GM18858 (cell line): ENCODE data around the gene P2RY14.

Experiments
- ATAC-seq: cut with Tn5 transposase; IDR thresholded peaks from one replicate; pipeline ENCODE4 v1.9.1; 2021; ENCODE audit not compliant: unreplicated experiment

P2RY14 gene

GRCh38 chr3:151278230-151278629 is at the start of gene P2RY14:
P2RY14 (minus strand) TSS chr3:151278542; CDS start chr3:151214316, 64,226 bp downstream.
- ATAC-seq: no peak

GRCh38 chr3:151327571-151328198 is 49.3 kb upstream of the P2RY14 start:
- no peak for ATAC-seq

GRCh38 chr3:151322511-151322910 is 44.2 kb upstream of the P2RY14 start:
- no peak for ATAC-seq

- ATAC-seq: no peak
Observed at GRCh38 chr3:151321526-151321925, 43.2 kb upstream of the P2RY14 start.

- no peak for ATAC-seq
Observed at GRCh38 chr3:151320131-151320530, 41.8 kb upstream of the P2RY14 start.

- no peak for ATAC-seq
Observed at GRCh38 chr3:151319628-151320027, 41.3 kb upstream of the P2RY14 start.

- no peak for ATAC-seq
Observed at GRCh38 chr3:151318991-151319390, 40.6 kb upstream of the P2RY14 start.

- no peak for ATAC-seq
Observed at GRCh38 chr3:151318313-151318712, 40.0 kb upstream of the P2RY14 start.

- ATAC-seq: peak; percentile 59
Observed at GRCh38 chr3:151316267-151316991, 38.1 kb upstream of the P2RY14 start, which contains the start of gene GPR87. GPR87 (minus strand) TSS chr3:151316820; CDS start chr3:151300100, 16,720 bp downstream.

- ATAC-seq: no peak
Observed at GRCh38 chr3:151315846-151316245, 37.5 kb upstream of the P2RY14 start.

- no peak for ATAC-seq
Observed at GRCh38 chr3:151315136-151315535, 36.8 kb upstream of the P2RY14 start.

- ATAC-seq: no peak
Observed at GRCh38 chr3:151314593-151314992, 36.3 kb upstream of the P2RY14 start.

- no peak for ATAC-seq
Observed at GRCh38 chr3:151314137-151314536, 35.8 kb upstream of the P2RY14 start.

GRCh38 chr3:151312972-151313371 is 34.6 kb upstream of the P2RY14 start:
- no peak for ATAC-seq

- no peak for ATAC-seq
Observed at GRCh38 chr3:151309566-151309965, 31.2 kb upstream of the P2RY14 start.

GRCh38 chr3:151307583-151308488 is 29.5 kb upstream of the P2RY14 start:
- no peak for ATAC-seq

GRCh38 chr3:151307131-151307530 is 28.8 kb upstream of the P2RY14 start:
- ATAC-seq: no peak

- no peak for ATAC-seq
Observed at GRCh38 chr3:151306168-151306810, 27.9 kb upstream of the P2RY14 start.

- no peak for ATAC-seq
Observed at GRCh38 chr3:151305775-151306151, 27.4 kb upstream of the P2RY14 start.

GRCh38 chr3:151305060-151305774 is 26.9 kb upstream of the P2RY14 start:
- no peak for ATAC-seq
